Sigmoid colon (tissue), 7 donors: ENCODE measurements around the gene GANAB. TPM values are rescaled to one million over a fixed set of nuclear protein-coding genes. Genes with fewer than 3 reads are reported as not detected.

Source experiments
- DNase-seq: peaks from one replicate; pipeline ENCODE4 v3.0.0-alpha.2; 2019
- H3K27ac ChIP-seq, 4 donors: fragments of 200-600 bp; sonication (generic); one replicate each; pipeline ENCODE4 v1.5.1; 2016 to 2019; ENCODE audit warnings: mild to moderate bottlenecking in 1 of 4
- H3K27me3 ChIP-seq, 3 donors: fragments of 200-600 bp; sonication (generic); one replicate each; pipeline ENCODE4 v1.5.1; 2019; ENCODE audit warnings: mild to moderate bottlenecking in 1 of 3
- H3K36me3 ChIP-seq, 4 donors: fragments of 200-600 bp; sonication (generic); one replicate each; pipeline ENCODE4 v1.5.1; 2016 to 2019
- H3K4me1 ChIP-seq, 4 donors: fragments of 200-600 bp; sonication (generic); one replicate each; pipeline ENCODE4 v1.5.1; 2017 to 2019
- H3K4me3 ChIP-seq, 4 donors: fragments of 200-600 bp; sonication (generic); one replicate each; pipeline ENCODE4 v1.5.1; 2017 to 2019; ENCODE audit warnings: mild to moderate bottlenecking in 2 of 4, moderate library complexity in 1 of 4
- H3K9me3 ChIP-seq, 4 donors: fragments of 200-600 bp in 3 of 4; sonication (generic) in 3 of 4; one replicate each; pipeline versions ENCODE4 v1.5.1 to v1.6.1; 2013 to 2019
- CTCF ChIP-seq, 4 experiments: fragments of 450-650 bp in 3 of 4; fragments of 200-600 bp in 1 of 4; IDR thresholded peaks; one replicate each; pipeline ENCODE4 v1.5.1; 2016 to 2019; ENCODE audit warnings: antibody characterized with exemption in 4 of 4, mild to moderate bottlenecking in 3 of 4, moderate library complexity in 2 of 4
- EP300 ChIP-seq, 4 donors: sonication (generic); formaldehyde crosslinking; IDR thresholded peaks; one replicate each; pipeline ENCODE4 v1.6.1; 2017; ENCODE audit warnings: antibody characterized with exemption in 4 of 4
- POLR2A ChIP-seq, 2 donors: fragments of 450-650 bp; IDR thresholded peaks; one replicate each; pipeline ENCODE4 v1.6.1; 2016; ENCODE audit warnings: antibody characterized with exemption in 2 of 2, mild to moderate bottlenecking in 2 of 2, moderate library complexity in 2 of 2
- POLR2AphosphoS5 ChIP-seq, 4 donors: sonication (generic); formaldehyde crosslinking; IDR thresholded peaks; one replicate each; pipeline ENCODE4 v1.6.1; 2017; ENCODE audit warnings: antibody characterized with exemption in 4 of 4
- WGBS, 2 donors: extraction: QIAGEN DNeasy Blood & Tissue Kit; methylation state at CpG; one replicate each; pipeline ENCODE4 v1.1.7; 2013; 5-methylcytosine and 5-hydroxymethylcytosine counted together
- intact Hi-C: fragments of 100-400 bp; cut with DNase I; formaldehyde crosslinking; loops from one replicate; pipeline ENCODE4 v1.15.1; 2023
- polyA plus RNA-seq, 3 donors: library from polyadenylated mRNA; stranded (reverse); fragments of 200-250 nt; gene quantifications; one replicate each; pipeline ENCODE4 v1.2.3, GENCODE V29; 2013
- total RNA-seq, 4 donors: library from RNA; depleted of rRNA; stranded (reverse); fragments of >200 nt; gene quantifications; one replicate each; pipeline ENCODE4 v1.1.0, GENCODE V29; 2016
- donor health status: healthy with polysubstance abuse.
- donor health status: Bipolar disorder and iron deficiency.
- donor health status: healthy.

The GANAB gene
- total and polyA plus RNA-seq, 7 donors, result 12.6 to 163 (median 74.7) TPM

- H3K27me3 ChIP-seq, result no peaks in the 10 kb centered on the region
- H3K4me1 ChIP-seq, result peaks cover 0 to 43% (median 39%) of the 10 kb centered on the region in 4 donors
- TF ChIP-seq POLR2A (IDR thresholded peaks at IDR 0.05) (peak; percentile 38 to 47), POLR2AphosphoS5 (IDR thresholded peaks at IDR 0.05) (peak; percentile 65 to 86 (median 78)), EP300 (IDR thresholded peaks at IDR 0.05) (no peak), CTCF (IDR thresholded peaks at IDR 0.05) (no peak)
- DNase-seq, result peak; percentile 99
- 1% methylated on average over 83 of the region's 83 CpGs for WGBS, 2 donors
- peak within 1 kb of the TSS; percentile 94 to 99 (median 97) for H3K27ac ChIP-seq
- H3K9me3 ChIP-seq, result no peaks in the 10 kb centered on the region
- intact Hi-C loops, result loop anchor here (5.0 kb wide), 1 partner anchor 49 kb away; no protein-coding TSS in a partner anchor
- H3K36me3 ChIP-seq, result peaks cover 15 to 51% (median 21%) of the 10 kb centered on the region in 4 donors
- peak within 1 kb of the TSS; percentile 89 to 99 (median 94) for H3K4me3 ChIP-seq
These were observed 44.9 kb downstream of the GANAB start, which contains the start of gene MTA2 for GRCh38 chr11:62601372-62602140. TSS of gene MTA2 (minus strand) at chr11:62601865. CDS start at chr11:62601450, 415 bp downstream.

GRCh38 chr11:62601122-62601371 lies 45.4 kb downstream of the GANAB start:
- WGBS, 2 donors, result 1% methylated on average over 30 of the region's 30 CpGs
- intact Hi-C loops, result loop anchor here (5.0 kb wide), 1 partner anchor 49 kb away; no protein-coding TSS in a partner anchor
- peak; percentile 80 for DNase-seq
- H3K27me3 ChIP-seq, result no peaks in the 10 kb centered on the region
- TF ChIP-seq CTCF (IDR thresholded peaks at IDR 0.05) (no peak), EP300 (IDR thresholded peaks at IDR 0.05) (no peak), POLR2AphosphoS5 (IDR thresholded peaks at IDR 0.05) (no peak), POLR2A (IDR thresholded peaks at IDR 0.05) (no peak)
- peaks cover 0 to 43% (median 39%) of the 10 kb centered on the region in 4 donors for H3K4me1 ChIP-seq
- peak overlapping the region; percentile 89 to 99 (median 94) for H3K4me3 ChIP-seq
- H3K9me3 ChIP-seq, result no peaks in the 10 kb centered on the region
- H3K27ac ChIP-seq, result peak overlapping the region; percentile 94 to 99 (median 97)
- H3K36me3 ChIP-seq, result peaks cover 20 to 51% (median 26%) of the 10 kb centered on the region in 4 donors

- H3K4me1 ChIP-seq, result peaks cover 0 to 43% (median 39%) of the 10 kb centered on the region in 4 donors
- intact Hi-C loops, result loop anchor here (5.0 kb wide), 1 partner anchor 48 kb away; no protein-coding TSS in a partner anchor
- TF ChIP-seq CTCF (IDR thresholded peaks at IDR 0.05) (no peak), POLR2A (IDR thresholded peaks at IDR 0.05) (no peak), POLR2AphosphoS5 (IDR thresholded peaks at IDR 0.05) (no peak), EP300 (IDR thresholded peaks at IDR 0.05) (no peak)
These were observed 45.9 kb downstream of the GANAB start for GRCh38 chr11:62600367-62601121.

GRCh38 chr11:62599901-62600300 lies 46.5 kb downstream of the GANAB start:
- Histone ChIP-seq H3K36me3 (peaks cover 30 to 51% (median 35%) of the 10 kb centered on the region in 4 donors), H3K9me3 (no peaks in the 10 kb centered on the region), H3K27ac (peak overlapping the region; percentile 94 to 99 (median 97)), H3K4me1 (peaks cover 0 to 43% (median 39%) of the 10 kb centered on the region in 4 donors), H3K4me3 (peak overlapping the region; percentile 89 to 99 (median 94)), H3K27me3 (no peaks in the 10 kb centered on the region)
- TF ChIP-seq POLR2A (IDR thresholded peaks at IDR 0.05), result no peak
- TF ChIP-seq POLR2AphosphoS5 (IDR thresholded peaks at IDR 0.05), result no peak
- TF ChIP-seq EP300 (IDR thresholded peaks at IDR 0.05), result no peak
- no peak for TF ChIP-seq CTCF (IDR thresholded peaks at IDR 0.05)
- intact Hi-C loops, result loop anchor here (5.0 kb wide), 1 partner anchor 48 kb away; no protein-coding TSS in a partner anchor
- WGBS, 2 donors, result 53 to 70% methylated on average over 5 of the region's 5 CpGs
- DNase-seq, result no peak

More at GRCh38 chr11:62600367-62601121, 45.9 kb downstream of the GANAB start:
- Histone ChIP-seq H3K4me3 (peak overlapping the region; percentile 89 to 99 (median 94)), H3K27ac (peak overlapping the region; percentile 94 to 99 (median 97)), H3K9me3 (no peaks in the 10 kb centered on the region), H3K36me3 (peaks cover 25 to 51% (median 30%) of the 10 kb centered on the region in 4 donors), H3K27me3 (no peaks in the 10 kb centered on the region)
- DNase-seq, result no peak
- 2% methylated on average over 26 of the region's 26 CpGs for WGBS, 2 donors
